ENCODE measurements around the gene TPSD1. TPM values are rescaled to one million over a fixed set of nuclear protein-coding genes. Genes with fewer than 3 reads are reported as not detected.

The TPSD1 gene
- total and polyA plus RNA-seq, 2 donors from 2014 or later, result 7.9 TPM; not detected in 1

DNA sequence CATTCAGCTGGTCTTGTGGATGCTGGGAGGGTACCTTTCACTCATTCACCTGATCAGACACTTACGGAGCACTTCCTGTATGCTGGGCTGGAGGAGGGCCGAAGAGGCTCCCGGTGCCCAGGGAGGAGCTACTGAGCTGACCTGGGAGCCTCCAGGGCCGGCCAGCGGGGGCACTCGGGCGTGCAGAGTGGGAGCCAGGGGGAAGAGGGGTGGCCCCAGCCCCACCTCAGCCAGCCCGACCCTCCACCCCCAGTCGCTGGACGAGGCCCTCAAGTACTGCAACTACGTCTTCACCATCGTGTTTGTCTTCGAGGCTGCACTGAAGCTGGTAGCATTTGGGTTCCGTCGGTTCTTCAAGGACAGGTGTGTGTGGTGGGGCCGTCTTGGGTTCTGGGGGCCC is 41.1 kb upstream of the TPSD1 start:
- DNase-seq, result no peak
- TF ChIP-seq, protein P1, sequence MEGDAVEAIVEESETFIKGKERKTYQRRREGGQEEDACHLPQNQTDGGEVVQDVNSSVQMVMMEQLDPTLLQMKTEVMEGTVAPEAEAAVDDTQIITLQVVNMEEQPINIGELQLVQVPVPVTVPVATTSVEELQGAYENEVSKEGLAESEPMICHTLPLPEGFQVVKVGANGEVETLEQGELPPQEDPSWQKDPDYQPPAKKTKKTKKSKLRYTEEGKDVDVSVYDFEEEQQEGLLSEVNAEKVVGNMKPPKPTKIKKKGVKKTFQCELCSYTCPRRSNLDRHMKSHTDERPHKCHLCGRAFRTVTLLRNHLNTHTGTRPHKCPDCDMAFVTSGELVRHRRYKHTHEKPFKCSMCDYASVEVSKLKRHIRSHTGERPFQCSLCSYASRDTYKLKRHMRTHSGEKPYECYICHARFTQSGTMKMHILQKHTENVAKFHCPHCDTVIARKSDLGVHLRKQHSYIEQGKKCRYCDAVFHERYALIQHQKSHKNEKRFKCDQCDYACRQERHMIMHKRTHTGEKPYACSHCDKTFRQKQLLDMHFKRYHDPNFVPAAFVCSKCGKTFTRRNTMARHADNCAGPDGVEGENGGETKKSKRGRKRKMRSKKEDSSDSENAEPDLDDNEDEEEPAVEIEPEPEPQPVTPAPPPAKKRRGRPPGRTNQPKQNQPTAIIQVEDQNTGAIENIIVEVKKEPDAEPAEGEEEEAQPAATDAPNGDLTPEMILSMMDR (IDR thresholded peaks at IDR 0.05; ENCODE audit: borderline replicate concordance, extremely low read depth, insufficient read depth), result no peak
- Histone ChIP-seq H3K27me3 (ENCODE audit: control insufficient read depth, insufficient read depth, low read length) (no peaks in the 10 kb centered on the region), H3K9me3 (ENCODE audit: control insufficient read depth in 2 of 3, insufficient read depth in 1 of 3, low read length in 3 of 3) (no peaks in the 10 kb centered on the region), H3K27ac (ENCODE audit: low read depth in 2 of 2, low read length in 2 of 2) (no peak overlapping the region), H3K4me3 (ENCODE audit: low read length in 3 of 3) (no peak overlapping the region), H3K9ac (ENCODE audit: low read length in 3 of 3) (no peak overlapping the region), H3K4me1 (ENCODE audit: control insufficient read depth in 2 of 3, insufficient read depth in 2 of 3, low read depth in 1 of 3, low read length in 3 of 3) (no peaks in the 10 kb centered on the region), H3K36me3 (ENCODE audit: control insufficient read depth in 2 of 3, insufficient read depth in 3 of 3, low read length in 3 of 3) (peaks cover 0 to 3% (median 0%) of the 10 kb centered on the region in 3 donors)
- FAIRE-seq, result no peak
- intact Hi-C loops (cut with DNase I), result no loop called here

DNA sequence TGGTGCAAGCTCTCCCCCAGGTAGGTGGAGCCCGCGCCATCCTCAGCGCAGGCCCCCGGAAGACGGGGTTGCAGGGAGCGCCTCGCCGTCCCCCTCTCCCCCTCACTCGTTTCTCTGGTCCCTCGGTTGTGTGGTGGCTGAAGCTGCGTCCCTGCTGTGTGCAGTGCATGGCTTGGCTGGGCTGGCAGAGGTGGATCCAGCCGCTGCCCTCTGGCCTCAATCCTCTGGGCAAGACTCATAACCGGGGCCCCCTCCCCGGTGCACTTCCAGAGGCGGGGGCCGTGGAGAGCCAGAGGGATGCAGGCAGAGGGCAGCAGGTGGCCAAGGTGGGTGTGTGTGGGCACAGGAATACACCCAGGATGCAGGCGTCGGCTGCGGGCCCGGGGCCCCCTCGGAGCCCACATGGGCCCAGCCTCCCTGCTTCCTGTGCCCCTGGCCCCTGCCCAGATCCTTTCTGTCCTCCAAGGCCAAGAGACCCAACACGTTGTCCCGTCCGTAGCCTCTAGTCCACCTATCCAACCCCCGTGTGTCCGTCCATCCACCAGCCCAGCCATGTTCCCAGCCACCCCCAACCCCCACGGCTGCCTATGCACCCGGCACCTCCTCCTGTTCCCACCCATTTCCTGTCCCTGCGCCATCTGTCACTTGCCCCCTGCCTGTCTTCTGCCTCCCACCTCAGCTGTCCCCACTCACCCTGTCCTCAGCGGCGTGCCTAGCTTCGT is 40.1 kb upstream of the TPSD1 start:
- no peak overlapping the region for H3K4me3 ChIP-seq (ENCODE audit: low read length in 3 of 3)
- no peaks in the 10 kb centered on the region for H3K9me3 ChIP-seq (ENCODE audit: control insufficient read depth in 2 of 3, insufficient read depth in 1 of 3, low read length in 3 of 3)
- TF ChIP-seq, protein P1 (IDR thresholded peaks at IDR 0.05; ENCODE audit: borderline replicate concordance, extremely low read depth, insufficient read depth), result no peak
- no peaks in the 10 kb centered on the region for H3K4me1 ChIP-seq (ENCODE audit: control insufficient read depth in 2 of 3, insufficient read depth in 2 of 3, low read depth in 1 of 3, low read length in 3 of 3)
- H3K9ac ChIP-seq (ENCODE audit: low read length in 3 of 3), result no peak overlapping the region
- DNase-seq (no peak), FAIRE-seq (no peak)
- no peaks in the 10 kb centered on the region for H3K27me3 ChIP-seq (ENCODE audit: control insufficient read depth, insufficient read depth, low read length)
- intact Hi-C loops (cut with DNase I), result no loop called here
- H3K27ac ChIP-seq (ENCODE audit: low read depth in 2 of 2, low read length in 2 of 2), result no peak overlapping the region
- H3K36me3 ChIP-seq (ENCODE audit: control insufficient read depth in 2 of 3, insufficient read depth in 3 of 3, low read length in 3 of 3), result peaks cover 0 to 3% (median 0%) of the 10 kb centered on the region in 3 donors

DNA sequence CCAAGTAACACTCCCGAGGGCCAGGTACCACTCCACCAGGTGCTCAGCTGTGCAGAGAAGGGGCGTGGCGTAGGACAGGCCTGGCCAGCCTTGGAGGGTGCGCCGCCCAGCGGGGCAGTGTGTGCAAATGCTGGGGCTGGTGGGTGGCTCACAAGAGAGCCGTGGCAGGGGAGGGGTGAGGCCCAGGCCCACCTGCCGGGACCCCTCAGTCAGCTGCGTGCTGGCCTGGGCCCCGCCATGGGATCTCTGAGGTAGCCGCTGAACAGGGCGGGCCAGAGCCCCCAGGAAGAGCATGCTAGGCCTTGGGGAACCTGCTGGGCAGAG is 39.6 kb upstream of the TPSD1 start:
- FAIRE-seq (no peak), DNase-seq (no peak)
- no peaks in the 10 kb centered on the region for H3K4me1 ChIP-seq (ENCODE audit: control insufficient read depth in 2 of 3, insufficient read depth in 2 of 3, low read depth in 1 of 3, low read length in 3 of 3)
- no peak overlapping the region for H3K27ac ChIP-seq (ENCODE audit: low read depth in 2 of 2, low read length in 2 of 2)
- H3K4me3 ChIP-seq (ENCODE audit: low read length in 3 of 3), result no peak overlapping the region
- H3K36me3 ChIP-seq (ENCODE audit: control insufficient read depth in 2 of 3, insufficient read depth in 3 of 3, low read length in 3 of 3), result peaks cover 0 to 3% (median 0%) of the 10 kb centered on the region in 3 donors
- TF ChIP-seq, protein P1 (IDR thresholded peaks at IDR 0.05; ENCODE audit: borderline replicate concordance, extremely low read depth, insufficient read depth), result no peak
- no peak overlapping the region for H3K9ac ChIP-seq (ENCODE audit: low read length in 3 of 3)
- H3K27me3 ChIP-seq (ENCODE audit: control insufficient read depth, insufficient read depth, low read length), result no peaks in the 10 kb centered on the region
- H3K9me3 ChIP-seq (ENCODE audit: control insufficient read depth in 2 of 3, insufficient read depth in 1 of 3, low read length in 3 of 3), result no peaks in the 10 kb centered on the region
- intact Hi-C loops (cut with DNase I), result no loop called here

All from kidney (tissue), 14 donors.